IPS-18a (cell line): ENCODE data around the gene DENND2A.

Experiments used
- H3K27ac ChIP-seq: one replicate; pipeline ENCODE4 v1.5.1; 2013; ENCODE audit warnings: low read length
- H3K27me3 ChIP-seq: one replicate; pipeline ENCODE4 v1.6.1; 2013; ENCODE audit warnings: mild to moderate bottlenecking, low read length; ENCODE audit not compliant: control insufficient read depth, insufficient read depth
- H3K36me3 ChIP-seq: one replicate; pipeline ENCODE4 v1.6.1; 2013; ENCODE audit warnings: low read depth, low read length; ENCODE audit not compliant: control insufficient read depth
- H3K4me1 ChIP-seq: one replicate; pipeline ENCODE4 v1.6.1; 2013; ENCODE audit warnings: low read depth, low read length; ENCODE audit not compliant: control insufficient read depth
- H3K4me3 ChIP-seq: one replicate; pipeline ENCODE4 v1.5.1; 2013; ENCODE audit warnings: low read length
- H3K9ac ChIP-seq: one replicate; pipeline ENCODE4 v1.6.1; 2013; ENCODE audit warnings: mild to moderate bottlenecking, low read length, moderate library complexity
- H3K9me3 ChIP-seq: one replicate; pipeline ENCODE4 v1.6.1; 2013; ENCODE audit warnings: low read depth, low read length; ENCODE audit not compliant: control insufficient read depth

Gene DENND2A

DNA sequence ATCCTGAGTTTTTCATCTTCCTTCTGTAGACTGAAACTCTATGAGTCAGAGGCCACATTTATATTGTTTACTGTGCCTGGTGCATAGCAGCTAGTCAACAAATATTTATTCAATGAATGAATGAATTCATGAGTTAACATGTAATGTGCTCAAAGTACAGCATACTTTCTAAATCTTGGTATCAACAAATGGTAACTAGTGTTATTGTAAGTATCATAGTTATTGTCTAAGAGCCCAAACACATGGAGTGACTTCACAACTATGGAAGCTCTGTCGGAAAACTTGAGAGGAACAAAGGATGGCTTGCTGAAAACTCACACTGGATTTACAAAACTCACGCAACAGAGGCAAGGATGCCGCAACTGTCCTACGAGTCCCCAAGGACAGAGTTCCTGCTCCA, 35.9 kb downstream of the DENND2A start:
- no peak overlapping the region for H3K27ac ChIP-seq
- no peaks in the 10 kb centered on the region for H3K9me3 ChIP-seq
- no peaks in the 10 kb centered on the region for H3K4me1 ChIP-seq
- H3K9ac ChIP-seq, result no peak overlapping the region
- H3K36me3 ChIP-seq, result no peaks in the 10 kb centered on the region
- no peak overlapping the region for H3K4me3 ChIP-seq
- H3K27me3 ChIP-seq, result no peaks in the 10 kb centered on the region

DNA sequence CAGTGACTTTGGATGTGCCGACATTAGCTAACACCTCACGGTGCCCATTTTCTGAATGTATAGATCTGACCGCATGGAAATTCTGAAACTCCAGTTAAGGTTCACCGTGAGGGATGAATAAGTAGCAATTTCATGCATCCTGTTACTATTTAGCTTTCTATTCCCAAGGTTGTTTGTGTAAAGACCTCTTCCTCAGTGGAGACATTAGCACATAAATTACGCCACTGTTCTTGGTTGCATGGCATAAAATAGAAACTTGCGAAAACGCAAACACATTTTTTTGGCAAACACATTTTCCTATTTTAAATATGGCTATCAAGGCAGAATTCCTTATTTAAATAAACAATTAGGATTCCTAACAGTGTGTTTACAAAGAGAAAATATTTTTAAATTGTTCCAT, 36.5 kb downstream of the DENND2A start:
- Histone ChIP-seq H3K4me3 (no peak overlapping the region), H3K27ac (no peak overlapping the region), H3K36me3 (no peaks in the 10 kb centered on the region), H3K9me3 (no peaks in the 10 kb centered on the region), H3K4me1 (no peaks in the 10 kb centered on the region), H3K9ac (no peak overlapping the region), H3K27me3 (no peaks in the 10 kb centered on the region)

DNA sequence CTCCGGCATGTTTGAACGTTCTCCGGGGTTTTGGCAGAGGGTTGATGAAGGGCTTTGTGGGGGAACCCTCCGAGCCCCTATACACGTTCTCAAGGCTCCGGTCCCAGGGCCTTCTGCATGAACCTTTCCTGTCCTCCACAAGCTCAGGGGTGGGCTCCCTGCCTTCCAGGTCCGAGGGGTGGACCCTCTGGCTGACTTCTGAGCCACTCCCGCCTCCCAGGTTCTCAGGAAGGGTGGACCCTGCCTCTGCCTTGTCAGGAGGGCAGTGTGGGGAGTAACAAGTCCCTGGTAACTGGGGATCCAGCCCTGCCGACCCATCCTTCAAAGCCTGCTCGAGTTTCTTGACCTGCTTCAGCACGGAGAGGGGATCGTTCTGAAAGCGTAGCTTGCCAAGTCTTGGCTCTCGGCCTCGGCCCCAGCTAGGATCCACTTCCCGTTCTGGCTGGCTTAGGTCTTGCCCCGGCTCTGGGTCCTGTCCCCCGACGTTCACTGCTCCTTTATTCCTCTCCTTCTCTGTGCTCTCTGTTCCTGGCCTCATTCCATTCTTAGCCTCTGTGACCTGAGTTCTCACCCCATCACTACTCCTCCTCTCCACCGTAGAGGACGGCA, 38.9 kb downstream of the DENND2A start:
- Histone ChIP-seq H3K4me3 (no peak overlapping the region), H3K27me3 (no peaks in the 10 kb centered on the region), H3K9me3 (no peaks in the 10 kb centered on the region), H3K27ac (no peak overlapping the region), H3K36me3 (no peaks in the 10 kb centered on the region), H3K4me1 (no peaks in the 10 kb centered on the region), H3K9ac (no peak overlapping the region)

DNA sequence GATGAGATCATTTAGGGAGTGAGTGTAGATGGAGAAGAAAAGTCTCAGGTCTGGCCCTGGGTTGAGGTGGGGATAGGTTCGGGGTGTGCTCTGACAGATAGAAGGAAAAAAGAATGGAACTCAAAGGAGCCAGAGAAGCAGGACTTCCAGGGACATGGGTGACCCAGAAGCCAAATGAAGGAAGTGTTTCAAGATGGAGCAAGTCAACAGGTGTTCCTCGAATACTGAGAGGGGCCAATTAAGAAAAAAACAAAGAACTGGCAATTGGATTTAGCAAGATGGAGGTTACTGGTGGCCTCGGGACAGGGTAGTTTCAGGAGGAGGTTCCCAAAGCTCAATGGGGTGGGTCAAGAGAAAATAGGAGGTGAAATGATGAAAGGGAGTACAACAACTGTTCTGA, 40.3 kb downstream of the DENND2A start:
- Histone ChIP-seq H3K9me3 (no peaks in the 10 kb centered on the region), H3K4me3 (no peak overlapping the region), H3K27ac (no peak overlapping the region), H3K27me3 (no peaks in the 10 kb centered on the region), H3K9ac (no peak overlapping the region), H3K4me1 (no peaks in the 10 kb centered on the region), H3K36me3 (no peaks in the 10 kb centered on the region)

DNA sequence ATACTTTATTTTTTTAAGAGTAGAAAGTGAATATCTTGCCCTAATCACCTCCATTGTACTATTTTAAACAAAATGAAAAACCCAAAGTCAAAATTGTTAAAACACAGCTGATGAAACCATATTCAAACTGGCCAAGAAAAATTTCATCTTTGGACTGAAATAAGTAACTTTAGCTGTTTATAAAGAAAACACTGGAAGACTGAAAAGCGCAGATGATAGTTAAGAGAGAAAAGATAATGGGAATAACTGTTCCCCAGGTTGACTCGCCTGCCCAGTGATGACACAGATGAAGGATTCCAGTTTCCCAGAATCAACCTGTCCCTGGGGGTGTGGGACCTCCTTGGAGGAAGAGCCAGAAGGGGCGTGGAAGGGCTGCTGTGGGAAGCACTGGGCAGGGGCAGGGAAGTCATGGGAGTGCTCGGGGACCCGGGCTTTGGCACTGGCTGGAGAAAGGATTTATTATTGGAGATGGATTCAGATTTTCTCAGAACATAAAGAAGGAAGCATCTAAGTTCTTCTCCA, 43.1 kb downstream of the DENND2A start:
- no peak overlapping the region for H3K4me3 ChIP-seq
- no peaks in the 10 kb centered on the region for H3K27me3 ChIP-seq
- no peaks in the 10 kb centered on the region for H3K36me3 ChIP-seq
- no peaks in the 10 kb centered on the region for H3K4me1 ChIP-seq
- no peaks in the 10 kb centered on the region for H3K9me3 ChIP-seq
- H3K9ac ChIP-seq, result no peak overlapping the region
- no peak overlapping the region for H3K27ac ChIP-seq

DNA sequence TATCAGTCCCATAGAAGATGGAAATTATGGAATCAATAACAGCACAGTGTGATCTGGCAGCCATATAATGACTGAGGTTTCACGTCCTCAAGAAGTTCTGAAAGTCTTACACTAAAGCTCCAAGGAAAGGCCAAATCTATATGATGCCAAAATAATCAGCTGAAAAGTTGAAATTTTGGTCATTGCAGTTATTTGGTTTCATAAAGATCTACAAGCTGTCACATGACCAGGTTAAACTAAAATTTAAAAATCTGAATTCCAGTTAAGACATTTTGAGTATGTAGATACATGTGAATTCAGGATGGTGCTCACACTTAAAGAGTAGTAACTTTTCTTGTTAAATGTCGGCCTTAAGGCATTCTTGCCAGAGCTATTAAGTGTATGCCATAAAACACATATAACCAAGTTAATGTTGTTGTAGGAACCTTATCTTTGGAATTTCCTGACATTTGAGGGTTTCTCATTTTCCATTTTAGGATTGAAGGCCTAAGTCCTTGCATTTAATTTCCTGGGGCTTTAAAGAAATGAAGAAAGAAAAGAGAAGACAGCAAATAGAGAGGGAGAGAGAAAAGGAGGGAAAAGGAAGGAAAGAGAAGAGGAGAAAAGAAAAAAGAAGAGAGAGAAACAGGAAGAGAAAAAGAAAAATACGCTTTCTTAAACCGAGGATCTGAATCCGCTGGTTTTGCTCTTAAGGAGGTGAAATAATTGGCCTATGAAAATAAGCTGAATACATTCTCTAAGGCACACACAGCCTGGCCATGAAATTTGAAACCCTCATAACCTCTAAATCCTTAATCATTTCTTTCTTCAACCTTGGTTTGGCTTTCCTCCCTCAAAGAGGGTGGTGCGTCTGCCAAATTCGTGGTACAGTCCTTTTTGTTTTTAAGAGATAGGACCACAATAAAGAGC, 43.8 kb downstream of the DENND2A start:
- no peaks in the 10 kb centered on the region for H3K36me3 ChIP-seq
- H3K9me3 ChIP-seq, result no peaks in the 10 kb centered on the region
- no peak overlapping the region for H3K9ac ChIP-seq
- H3K4me1 ChIP-seq, result no peaks in the 10 kb centered on the region
- no peaks in the 10 kb centered on the region for H3K27me3 ChIP-seq
- H3K4me3 ChIP-seq, result no peak overlapping the region
- no peak overlapping the region for H3K27ac ChIP-seq

DNA sequence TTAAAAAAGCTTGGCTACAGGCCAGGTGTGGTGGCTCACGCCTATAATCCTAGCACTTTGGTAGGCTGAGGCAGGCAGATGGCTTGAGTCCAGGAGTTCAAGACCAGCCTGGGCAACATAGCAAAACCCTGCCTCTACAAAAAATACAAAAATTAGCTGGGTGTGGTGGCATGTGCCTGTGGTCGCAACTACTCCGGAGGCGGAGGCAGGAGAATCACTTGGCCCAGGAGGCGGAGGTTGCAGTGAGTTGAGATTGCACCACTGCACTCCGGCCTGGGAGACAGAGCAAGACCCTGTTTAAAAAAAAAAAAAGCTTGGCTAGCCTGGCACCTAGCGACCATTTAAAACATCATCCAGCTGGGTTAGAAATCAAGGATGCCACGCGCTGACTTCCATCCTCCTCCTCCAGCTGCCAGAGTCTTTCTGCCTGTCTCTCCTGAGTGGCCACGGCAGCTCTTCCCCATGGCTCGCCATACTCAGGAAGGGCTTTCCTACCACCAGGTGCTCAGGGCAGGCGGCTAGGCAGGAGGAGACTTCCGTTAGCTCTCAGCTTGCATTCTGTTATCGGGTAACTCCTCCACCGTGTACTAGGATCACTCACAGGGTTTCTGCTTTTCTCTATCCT, 45.0 kb downstream of the DENND2A start:
- no peaks in the 10 kb centered on the region for H3K4me1 ChIP-seq

DNA sequence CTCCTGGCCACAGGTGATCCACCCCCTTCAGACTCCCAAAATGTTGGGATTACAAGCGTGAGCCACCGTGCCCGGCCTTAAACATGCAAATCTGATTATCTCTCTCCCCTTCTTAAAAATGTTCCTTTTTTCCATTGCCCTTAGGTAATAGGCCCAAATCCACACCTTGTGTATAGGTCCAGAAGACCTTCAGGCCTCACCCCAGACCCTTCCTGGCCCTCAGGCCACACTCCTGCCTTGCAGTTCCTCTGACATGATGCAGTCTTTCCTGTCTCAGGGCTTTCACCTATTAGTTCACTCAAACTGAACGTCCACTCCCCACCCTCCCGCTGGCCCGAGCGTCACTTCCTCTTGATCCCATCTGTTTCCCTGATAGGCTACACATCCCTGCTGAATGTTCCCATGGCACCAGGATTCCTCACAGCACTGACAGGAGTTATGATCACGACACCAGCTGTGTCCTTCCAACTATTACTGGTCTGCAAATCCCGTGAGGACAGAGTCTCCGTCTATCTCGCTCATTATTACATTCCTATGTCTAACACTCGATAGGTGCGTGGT, 46.4 kb downstream of the DENND2A start:
- Histone ChIP-seq H3K9ac (no peak overlapping the region), H3K27ac (no peak overlapping the region)

More for the DNA sequence above, 45.0 kb downstream of the DENND2A start:
- no peaks in the 10 kb centered on the region for H3K27me3 ChIP-seq
- no peaks in the 10 kb centered on the region for H3K36me3 ChIP-seq
- H3K9me3 ChIP-seq, result no peaks in the 10 kb centered on the region
- H3K4me3 ChIP-seq, result no peak overlapping the region
- no peak overlapping the region for H3K27ac ChIP-seq
- no peak overlapping the region for H3K9ac ChIP-seq

DNA sequence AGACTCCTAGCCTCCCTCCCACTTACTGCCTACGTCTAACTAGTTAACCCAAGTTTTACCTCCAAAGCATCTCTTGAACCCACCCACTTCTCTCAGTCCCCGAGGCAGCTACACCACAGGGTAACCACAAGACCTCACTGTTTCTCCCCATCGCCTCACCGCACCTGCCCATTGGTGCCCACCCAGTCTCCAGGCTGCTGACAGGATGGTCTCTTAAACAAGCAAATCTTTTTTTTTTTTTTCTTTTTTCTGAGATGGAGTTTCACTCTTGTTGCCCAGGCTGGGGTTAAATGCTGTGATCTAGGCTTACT, 47.0 kb downstream of the DENND2A start:
- H3K9ac ChIP-seq, result no peak overlapping the region
- H3K27ac ChIP-seq, result no peak overlapping the region
- no peak overlapping the region for H3K4me3 ChIP-seq
- no peaks in the 10 kb centered on the region for H3K4me1 ChIP-seq
- no peaks in the 10 kb centered on the region for H3K36me3 ChIP-seq
- no peaks in the 10 kb centered on the region for H3K9me3 ChIP-seq
- H3K27me3 ChIP-seq, result no peaks in the 10 kb centered on the region

More for the DNA sequence above, 46.4 kb downstream of the DENND2A start:
- no peaks in the 10 kb centered on the region for H3K36me3 ChIP-seq
- H3K4me1 ChIP-seq, result no peaks in the 10 kb centered on the region
- no peak overlapping the region for H3K4me3 ChIP-seq
- H3K9me3 ChIP-seq, result no peaks in the 10 kb centered on the region
- H3K27me3 ChIP-seq, result no peaks in the 10 kb centered on the region

DNA sequence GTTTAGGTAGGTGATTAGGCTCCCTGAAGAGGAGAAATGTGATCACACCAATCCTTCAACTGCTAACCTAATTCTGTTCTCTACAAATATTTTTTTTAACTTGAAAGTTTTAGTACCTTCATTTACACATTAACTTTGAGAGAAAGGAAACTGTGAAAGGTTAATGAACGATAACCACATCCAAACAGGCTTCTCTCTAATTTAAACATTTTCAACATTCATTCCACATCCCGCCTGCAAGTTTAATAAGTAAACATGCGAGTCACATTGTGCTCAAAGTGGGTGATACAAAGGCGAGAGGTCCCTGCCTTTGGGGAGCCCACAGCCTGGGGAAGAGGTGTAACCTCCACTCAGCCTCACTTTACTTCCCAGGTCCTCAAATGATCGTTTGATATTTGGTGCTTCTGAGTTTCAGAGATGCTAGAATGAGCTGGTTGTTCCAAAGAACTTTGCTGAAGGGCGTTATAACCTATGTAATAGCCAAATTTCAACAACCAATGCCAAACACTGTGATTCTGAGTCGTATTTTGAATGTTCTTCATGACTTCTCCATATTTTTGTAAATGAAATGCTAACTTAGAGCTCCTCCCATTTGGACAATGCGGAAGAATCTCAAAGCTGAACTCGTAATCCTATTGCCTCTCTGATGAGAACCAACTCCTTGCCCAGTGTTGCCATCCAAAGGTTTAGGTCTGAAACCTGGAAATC, 47.5 kb downstream of the DENND2A start:
- H3K9me3 ChIP-seq, result no peaks in the 10 kb centered on the region
- no peaks in the 10 kb centered on the region for H3K27me3 ChIP-seq
- H3K9ac ChIP-seq, result no peak overlapping the region
- no peak overlapping the region for H3K4me3 ChIP-seq
- H3K4me1 ChIP-seq, result no peaks in the 10 kb centered on the region
- H3K27ac ChIP-seq, result no peak overlapping the region
- no peaks in the 10 kb centered on the region for H3K36me3 ChIP-seq
